Mesothelial cell of epicardium (in vitro differentiated cells): ENCODE data around the gene PISD. TPM values are rescaled to one million over a fixed set of nuclear protein-coding genes. Genes with fewer than 3 reads are reported as not detected.

ENCODE experiments used
- DNase-seq, 2 experiments: peaks; one replicate each; pipeline ENCODE4 v3.0.0; 2021; ENCODE audit warnings: low spot score in 2 of 2; ENCODE audit not compliant: unreplicated experiment in 2 of 2
- H3K27ac Mint-ChIP-seq: 2 replicates; pipeline ENCODE4 v1.8.0; 2021; ENCODE audit warnings: mixed read lengths
- H3K27me3 Mint-ChIP-seq: 2 replicates; pipeline ENCODE4 v1.8.0; 2021; ENCODE audit warnings: low read depth, mixed read lengths
- H3K36me3 Mint-ChIP-seq: 2 replicates; pipeline ENCODE4 v1.8.0; 2021; ENCODE audit warnings: mixed read lengths
- H3K4me1 Mint-ChIP-seq: 2 replicates; pipeline ENCODE4 v1.8.0; 2021; ENCODE audit warnings: mixed read lengths
- H3K4me3 Mint-ChIP-seq: 2 replicates; pipeline ENCODE4 v1.8.0; 2021; ENCODE audit warnings: mild to moderate bottlenecking, moderate library complexity, mixed read lengths
- H3K9me3 Mint-ChIP-seq: 2 replicates; pipeline ENCODE4 v1.8.0; 2021; ENCODE audit warnings: mixed read lengths
- CTCF ChIP-seq: fragments of 200-600 bp; sonication (generic); IDR thresholded peaks from one replicate; pipeline ENCODE4 v1.5.0; 2021; ENCODE audit warnings: antibody characterized with exemption; ENCODE audit not compliant: unreplicated experiment
- microRNA-seq: library from miRNA; unstranded; fragments of <30 nt; microRNA quantifications from one replicate; pipeline ENCODE4 v1.2.0, GENCODE V29; 2021; ENCODE audit warnings: inconsistent platforms, mixed read lengths
- total RNA-seq: library from RNA; stranded (reverse); gene quantifications from 3 replicates; pipeline ENCODE4 v1.2.1, GENCODE V29; 2021

PISD gene
- total RNA-seq, 1 donor from 2014 or later, result 40.4 TPM

GRCh38 chr22:31577711-31578110 lies 84.3 kb downstream of the PISD start:
- H3K27ac Mint-ChIP-seq, result no peak overlapping the region
- no peaks in the 10 kb centered on the region for H3K9me3 Mint-ChIP-seq
- TF ChIP-seq CTCF, result no peak
- peaks cover 8% of the 10 kb centered on the region for H3K36me3 Mint-ChIP-seq
- no peak for DNase-seq
- no peaks in the 10 kb centered on the region for H3K4me1 Mint-ChIP-seq
- no peaks in the 10 kb centered on the region for H3K27me3 Mint-ChIP-seq
- no peak overlapping the region for H3K4me3 Mint-ChIP-seq

GRCh38 chr22:31575190-31575589 lies 86.8 kb downstream of the PISD start:
- H3K4me1 Mint-ChIP-seq, result no peaks in the 10 kb centered on the region
- no peak overlapping the region for H3K4me3 Mint-ChIP-seq
- H3K9me3 Mint-ChIP-seq, result no peaks in the 10 kb centered on the region
- no peaks in the 10 kb centered on the region for H3K27me3 Mint-ChIP-seq
- H3K36me3 Mint-ChIP-seq, result peaks cover 6% of the 10 kb centered on the region
- no peak for DNase-seq
- TF ChIP-seq CTCF, result no peak
- no peak overlapping the region for H3K27ac Mint-ChIP-seq

GRCh38 chr22:31574055-31574670 lies 87.9 kb downstream of the PISD start:
- no peaks in the 10 kb centered on the region for H3K27me3 Mint-ChIP-seq

GRCh38 chr22:31572939-31573338 lies 89.1 kb downstream of the PISD start:
- no peak for DNase-seq
- Mint-ChIP-seq H3K36me3 (peaks cover 6% of the 10 kb centered on the region), H3K4me3 (no peak overlapping the region), H3K4me1 (no peaks in the 10 kb centered on the region), H3K27ac (no peak overlapping the region), H3K9me3 (no peaks in the 10 kb centered on the region), H3K27me3 (no peaks in the 10 kb centered on the region)
- TF ChIP-seq CTCF, result no peak

More at GRCh38 chr22:31574055-31574670, 87.9 kb downstream of the PISD start:
- TF ChIP-seq CTCF, result no peak
- no peaks in the 10 kb centered on the region for H3K4me1 Mint-ChIP-seq
- DNase-seq, result no peak
- H3K36me3 Mint-ChIP-seq, result peaks cover 6% of the 10 kb centered on the region
- no peak overlapping the region for H3K4me3 Mint-ChIP-seq
- H3K27ac Mint-ChIP-seq, result no peak overlapping the region
- no peaks in the 10 kb centered on the region for H3K9me3 Mint-ChIP-seq

GRCh38 chr22:31569126-31569525 lies 92.9 kb downstream of the PISD start:
- Mint-ChIP-seq H3K36me3 (peaks cover 3% of the 10 kb centered on the region), H3K9me3 (peaks cover 3% of the 10 kb centered on the region), H3K27ac (no peak overlapping the region), H3K4me1 (peaks cover 6% of the 10 kb centered on the region), H3K4me3 (no peak overlapping the region), H3K27me3 (no peaks in the 10 kb centered on the region)
- TF ChIP-seq CTCF, result no peak
- no peak for DNase-seq

Small RNA genes lying within 50 kb of the gene (microRNA-seq; reads per million reads assigned to microRNA genes)
- not detected for gene MIR7109

Other genes with a start within 250 kb of the PISD start
- 41.0 to 44.4 TPM (median 44.1 TPM) in 3 replicates for gene EIF4ENIF1, start 172.4 kb downstream of the PISD start, total RNA-seq
- gene SFI1, start 165.7 kb downstream of the PISD start, total RNA-seq, result 38.7 to 46.1 TPM (median 45.7 TPM) in 3 replicates
- gene PRR14L, start 87.9 kb upstream of the PISD start, total RNA-seq, result 58.9 to 62.0 TPM (median 61.7 TPM) in 3 replicates
- gene DEPDC5, start 91.8 kb upstream of the PISD start, total RNA-seq, result 31.0 to 39.5 TPM (median 38.3 TPM) in 3 replicates